ENCODE measurements around the gene CYFIP1.

The CYFIP1 gene

GRCh38 chr15:22927761-22928160, 52.4 kb downstream of the CYFIP1 start:
- Histone ChIP-seq H3K4me3 (IDR thresholded peaks at IDR 0.05; ENCODE audit: insufficient read depth, low read depth, low read length) (no peak overlapping the region), H3K36me3 (ENCODE audit: insufficient read depth) (no peaks in the 10 kb centered on the region), H3K4me2 (no peak overlapping the region), H2AFZ (ENCODE audit: low read depth) (no peak overlapping the region), H4K20me1 (ENCODE audit: insufficient read depth) (no peaks in the 10 kb centered on the region), H3K9ac (no peak overlapping the region), H3K27ac (no peak overlapping the region), H3K27me3 (ENCODE audit: insufficient read depth, low read depth) (no peaks in the 10 kb centered on the region), H3K79me2 (ENCODE audit: insufficient read depth, low read depth) (no peaks in the 10 kb centered on the region), H3K4me1 (ENCODE audit: low read depth, poor library complexity, severe bottlenecking) (no peaks in the 10 kb centered on the region)
- TF ChIP-seq, protein P1, sequence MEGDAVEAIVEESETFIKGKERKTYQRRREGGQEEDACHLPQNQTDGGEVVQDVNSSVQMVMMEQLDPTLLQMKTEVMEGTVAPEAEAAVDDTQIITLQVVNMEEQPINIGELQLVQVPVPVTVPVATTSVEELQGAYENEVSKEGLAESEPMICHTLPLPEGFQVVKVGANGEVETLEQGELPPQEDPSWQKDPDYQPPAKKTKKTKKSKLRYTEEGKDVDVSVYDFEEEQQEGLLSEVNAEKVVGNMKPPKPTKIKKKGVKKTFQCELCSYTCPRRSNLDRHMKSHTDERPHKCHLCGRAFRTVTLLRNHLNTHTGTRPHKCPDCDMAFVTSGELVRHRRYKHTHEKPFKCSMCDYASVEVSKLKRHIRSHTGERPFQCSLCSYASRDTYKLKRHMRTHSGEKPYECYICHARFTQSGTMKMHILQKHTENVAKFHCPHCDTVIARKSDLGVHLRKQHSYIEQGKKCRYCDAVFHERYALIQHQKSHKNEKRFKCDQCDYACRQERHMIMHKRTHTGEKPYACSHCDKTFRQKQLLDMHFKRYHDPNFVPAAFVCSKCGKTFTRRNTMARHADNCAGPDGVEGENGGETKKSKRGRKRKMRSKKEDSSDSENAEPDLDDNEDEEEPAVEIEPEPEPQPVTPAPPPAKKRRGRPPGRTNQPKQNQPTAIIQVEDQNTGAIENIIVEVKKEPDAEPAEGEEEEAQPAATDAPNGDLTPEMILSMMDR (conservative IDR thresholded peaks at IDR 0.05; ENCODE audit: low read depth, low read length): no peak

DNA sequence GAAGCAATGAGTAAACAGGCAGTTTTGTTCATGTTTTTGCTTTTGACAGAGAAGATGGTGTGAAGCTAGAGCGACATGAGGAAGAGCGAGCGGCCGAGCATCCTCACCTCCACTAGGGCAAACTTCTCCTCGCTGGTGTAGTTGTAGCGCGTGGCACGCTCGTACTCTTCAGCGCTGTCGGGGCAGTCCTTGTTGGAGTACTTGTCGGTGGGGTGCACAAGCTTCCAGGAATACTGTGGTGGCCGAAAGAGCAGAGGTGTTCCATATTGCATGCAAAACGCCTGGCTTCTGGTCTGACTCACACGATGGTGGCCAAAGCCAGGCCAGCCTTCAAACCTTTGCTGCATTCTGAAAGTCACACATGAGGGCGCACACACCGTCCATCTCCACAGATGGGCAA, 54.3 kb downstream of the CYFIP1 start:
- Histone ChIP-seq H3K27me3 (ENCODE audit: insufficient read depth, low read depth) (no peaks in the 10 kb centered on the region), H3K4me1 (ENCODE audit: low read depth, poor library complexity, severe bottlenecking) (no peaks in the 10 kb centered on the region), H3K4me3 (IDR thresholded peaks at IDR 0.05; ENCODE audit: insufficient read depth, low read depth, low read length) (no peak overlapping the region), H3K4me2 (no peak overlapping the region), H4K20me1 (ENCODE audit: insufficient read depth) (no peaks in the 10 kb centered on the region), H3K36me3 (ENCODE audit: insufficient read depth) (no peaks in the 10 kb centered on the region), H3K79me2 (ENCODE audit: insufficient read depth, low read depth) (no peaks in the 10 kb centered on the region), H2AFZ (ENCODE audit: low read depth) (no peak overlapping the region), H3K9ac (no peak overlapping the region), H3K27ac (no peak overlapping the region)
- TF ChIP-seq, protein P1 (conservative IDR thresholded peaks at IDR 0.05; ENCODE audit: low read depth, low read length): no peak

- Histone ChIP-seq H3K4me1 (ENCODE audit: low read depth, poor library complexity, severe bottlenecking) (no peaks in the 10 kb centered on the region), H4K20me1 (ENCODE audit: insufficient read depth) (no peaks in the 10 kb centered on the region), H3K27ac (no peak overlapping the region), H2AFZ (ENCODE audit: low read depth) (no peak overlapping the region), H3K27me3 (ENCODE audit: insufficient read depth, low read depth) (no peaks in the 10 kb centered on the region), H3K4me3 (IDR thresholded peaks at IDR 0.05; ENCODE audit: insufficient read depth, low read depth, low read length) (no peak overlapping the region), H3K79me2 (ENCODE audit: insufficient read depth, low read depth) (no peaks in the 10 kb centered on the region), H3K4me2 (no peak overlapping the region), H3K36me3 (ENCODE audit: insufficient read depth) (no peaks in the 10 kb centered on the region), H3K9ac (no peak overlapping the region)
- TF ChIP-seq, protein P1 (conservative IDR thresholded peaks at IDR 0.05; ENCODE audit: low read depth, low read length): no peak
Observed at GRCh38 chr15:22922003-22922402, 58.2 kb downstream of the CYFIP1 start.

DNA sequence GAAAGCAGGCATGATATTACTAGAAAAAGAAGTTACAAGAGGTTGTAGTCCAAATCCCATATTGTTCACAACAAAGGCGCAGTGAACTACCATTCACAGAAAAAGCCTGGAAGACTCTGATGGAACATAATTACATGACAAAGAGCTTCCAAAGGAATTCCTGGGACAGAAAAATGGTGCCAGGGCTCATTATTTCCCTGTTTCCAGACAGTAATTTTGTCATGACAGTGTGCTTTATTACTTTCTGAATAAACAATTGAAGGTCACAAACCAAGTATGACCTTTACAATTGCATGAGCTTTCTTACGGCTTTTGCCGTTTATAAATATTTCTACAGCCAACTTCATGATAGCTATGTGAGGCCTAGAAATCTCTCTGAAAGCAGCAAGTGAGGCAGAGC, 61.0 kb downstream of the CYFIP1 start:
- Histone ChIP-seq H3K79me2 (ENCODE audit: insufficient read depth, low read depth) (no peaks in the 10 kb centered on the region), H2AFZ (ENCODE audit: low read depth) (no peak overlapping the region), H4K20me1 (ENCODE audit: insufficient read depth) (no peaks in the 10 kb centered on the region), H3K4me2 (no peak overlapping the region), H3K27ac (no peak overlapping the region), H3K9ac (no peak overlapping the region), H3K36me3 (ENCODE audit: insufficient read depth) (no peaks in the 10 kb centered on the region), H3K4me3 (IDR thresholded peaks at IDR 0.05; ENCODE audit: insufficient read depth, low read depth, low read length) (no peak overlapping the region), H3K4me1 (ENCODE audit: low read depth, poor library complexity, severe bottlenecking) (no peaks in the 10 kb centered on the region), H3K27me3 (ENCODE audit: insufficient read depth, low read depth) (no peaks in the 10 kb centered on the region)
- TF ChIP-seq, protein P1 (conservative IDR thresholded peaks at IDR 0.05; ENCODE audit: low read depth, low read length): no peak

Data from KMS-11 (cell line).